DLD1 (cell line): ENCODE data around the gene CARNS1.

Experiments used
- in situ Hi-C: cut with HindIII; loops from 2 replicates; pipeline ENCODE4 v1.10.0; 2017; ENCODE audit warnings: low sequenced_read_pairs

The CARNS1 gene

DNA sequence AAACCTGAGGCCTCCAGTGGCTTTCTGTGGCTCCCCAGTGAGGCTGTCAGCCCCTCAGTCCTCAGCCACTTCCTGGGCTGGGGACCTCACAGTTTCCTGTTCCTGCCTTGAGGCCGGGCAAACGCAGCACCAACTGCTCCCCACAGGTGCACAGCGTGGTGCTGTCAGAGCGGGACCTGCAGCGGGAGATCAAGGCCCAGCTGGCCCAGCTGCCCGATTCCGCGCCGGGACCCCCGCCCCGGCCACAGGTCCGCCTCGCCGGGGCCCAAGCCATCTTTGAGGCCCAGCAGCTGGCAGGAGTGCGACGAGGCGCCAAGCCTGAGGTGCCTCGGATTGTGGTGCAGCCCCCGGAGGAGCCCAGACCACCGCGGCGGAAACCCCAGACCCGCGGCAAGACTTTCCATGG is 6.2 kb upstream of the CARNS1 start:
- in situ Hi-C loops = no loop called here

- in situ Hi-C loops = no loop called here
Measured at GRCh38 chr11:67409781-67410368, 5.6 kb upstream of the CARNS1 start.

GRCh38 chr11:67410369-67410831 is 5.1 kb upstream of the CARNS1 start:
- in situ Hi-C loops = no loop called here

DNA sequence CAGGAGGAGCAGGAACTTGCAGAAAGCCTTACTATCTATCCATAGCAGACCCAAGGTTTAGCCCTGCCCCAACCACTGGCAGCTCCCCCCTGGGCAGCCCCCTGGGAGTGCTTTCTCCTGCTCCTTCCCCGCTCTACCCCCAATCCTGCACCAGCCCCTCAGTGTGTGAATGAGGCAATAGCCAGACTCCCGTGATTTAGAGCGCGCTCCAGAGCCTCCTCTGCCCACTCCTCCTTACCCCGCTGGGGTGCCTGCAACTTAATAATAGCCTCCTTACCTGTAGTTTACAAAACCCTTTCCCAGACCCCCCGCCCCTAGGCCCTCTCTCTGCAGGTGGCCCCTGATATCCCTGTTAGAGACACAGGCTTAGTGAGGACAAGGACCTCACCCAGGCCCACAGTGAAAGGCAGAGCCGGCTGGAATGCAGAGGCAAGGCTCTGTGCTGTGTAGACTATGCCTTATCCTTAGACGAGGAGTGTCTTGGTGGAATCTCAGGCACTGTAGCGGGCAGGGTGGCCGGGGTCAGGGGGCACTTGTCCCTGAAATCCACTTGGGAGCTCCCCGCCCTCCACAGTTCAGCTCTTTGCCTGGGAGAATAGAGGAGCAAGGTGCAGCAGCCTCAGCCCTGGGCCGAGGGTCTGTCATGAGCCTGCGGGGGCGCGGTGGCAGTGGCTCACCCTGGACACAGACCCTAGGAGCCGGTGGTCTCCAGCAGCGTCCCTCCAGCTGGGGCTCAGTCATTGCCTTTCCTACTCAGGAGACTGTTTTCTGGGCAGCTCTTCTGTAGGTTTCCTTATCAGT is 4.3 kb upstream of the CARNS1 start:
- in situ Hi-C loops = no loop called here

- in situ Hi-C loops = no loop called here
Measured at GRCh38 chr11:67411785-67412152, 3.7 kb upstream of the CARNS1 start.

DNA sequence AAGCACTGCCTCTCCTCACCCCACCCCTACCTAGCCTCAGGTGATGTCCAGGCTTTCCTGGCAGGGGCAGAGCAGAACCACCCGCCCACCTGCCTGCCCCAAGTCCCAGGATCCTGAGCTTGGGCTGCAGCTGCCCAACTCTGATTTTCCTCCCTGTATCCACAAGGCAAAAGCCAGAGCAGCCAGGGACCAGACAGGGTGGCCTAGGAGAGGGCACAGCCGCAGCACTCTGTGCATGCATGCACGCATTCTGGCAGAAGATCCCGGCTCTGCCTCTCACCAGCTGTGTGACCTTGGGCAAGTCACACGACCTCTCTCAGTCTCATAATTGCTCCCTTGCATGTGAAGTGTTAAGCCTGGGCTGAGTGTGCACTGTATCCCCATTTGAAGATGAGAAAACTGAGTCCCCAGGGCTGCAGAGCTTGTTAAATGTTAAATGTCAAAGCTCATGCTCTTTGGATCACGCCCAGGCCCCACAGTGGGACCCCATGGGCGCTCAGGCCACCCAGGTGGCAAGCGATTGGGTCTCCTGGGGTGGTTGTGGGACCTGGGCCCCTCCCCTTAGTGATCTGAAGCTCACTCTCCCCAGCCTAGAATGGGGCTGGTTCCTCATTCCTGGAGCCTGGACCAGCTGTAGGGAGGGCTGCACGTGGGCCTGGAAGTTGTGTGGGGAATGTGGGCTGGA is 2.8 kb upstream of the CARNS1 start:
- in situ Hi-C loops = no loop called here

DNA sequence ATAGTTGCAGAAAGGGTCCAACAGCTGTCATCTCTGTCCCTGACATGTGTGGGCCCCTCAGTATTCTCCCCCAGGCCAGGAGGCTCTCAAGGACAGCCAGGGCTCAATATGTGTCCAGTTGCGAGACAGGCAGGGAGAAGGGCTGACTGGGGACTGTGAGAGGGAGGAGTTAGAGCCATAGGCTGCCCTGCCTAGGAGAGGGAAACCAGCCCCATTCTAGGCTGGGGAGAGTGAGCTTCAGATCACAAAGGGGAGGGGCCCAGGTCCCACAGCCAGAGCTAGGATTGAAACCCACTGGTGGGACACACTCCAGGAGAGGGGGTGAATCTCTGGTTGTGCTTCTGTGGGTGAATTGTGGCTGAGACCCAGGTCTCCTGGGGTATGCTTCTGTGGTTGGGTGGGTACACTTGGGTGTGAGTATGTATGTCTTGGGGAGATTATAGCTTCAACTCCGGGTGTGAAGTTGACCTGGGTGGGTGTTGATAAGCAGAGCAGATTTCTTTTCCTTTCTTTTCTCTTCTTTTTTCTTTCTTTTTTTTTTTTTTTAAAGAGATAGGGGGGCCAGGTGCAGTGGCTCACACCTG is 2.1 kb upstream of the CARNS1 start:
- in situ Hi-C loops = no loop called here

- in situ Hi-C loops = no loop called here
Measured at GRCh38 chr11:67416416-67417335, 1.2 kb downstream of the CARNS1 start.

- in situ Hi-C loops = no loop called here
Measured at GRCh38 chr11:67417425-67417824, 1.9 kb downstream of the CARNS1 start.

- in situ Hi-C loops = no loop called here
Measured at GRCh38 chr11:67418476-67419281, 3.2 kb downstream of the CARNS1 start.

- in situ Hi-C loops = no loop called here
Measured at GRCh38 chr11:67419325-67420049, 4.0 kb downstream of the CARNS1 start.

GRCh38 chr11:67420147-67420645 is 4.7 kb downstream of the CARNS1 start:
- in situ Hi-C loops = no loop called here

DNA sequence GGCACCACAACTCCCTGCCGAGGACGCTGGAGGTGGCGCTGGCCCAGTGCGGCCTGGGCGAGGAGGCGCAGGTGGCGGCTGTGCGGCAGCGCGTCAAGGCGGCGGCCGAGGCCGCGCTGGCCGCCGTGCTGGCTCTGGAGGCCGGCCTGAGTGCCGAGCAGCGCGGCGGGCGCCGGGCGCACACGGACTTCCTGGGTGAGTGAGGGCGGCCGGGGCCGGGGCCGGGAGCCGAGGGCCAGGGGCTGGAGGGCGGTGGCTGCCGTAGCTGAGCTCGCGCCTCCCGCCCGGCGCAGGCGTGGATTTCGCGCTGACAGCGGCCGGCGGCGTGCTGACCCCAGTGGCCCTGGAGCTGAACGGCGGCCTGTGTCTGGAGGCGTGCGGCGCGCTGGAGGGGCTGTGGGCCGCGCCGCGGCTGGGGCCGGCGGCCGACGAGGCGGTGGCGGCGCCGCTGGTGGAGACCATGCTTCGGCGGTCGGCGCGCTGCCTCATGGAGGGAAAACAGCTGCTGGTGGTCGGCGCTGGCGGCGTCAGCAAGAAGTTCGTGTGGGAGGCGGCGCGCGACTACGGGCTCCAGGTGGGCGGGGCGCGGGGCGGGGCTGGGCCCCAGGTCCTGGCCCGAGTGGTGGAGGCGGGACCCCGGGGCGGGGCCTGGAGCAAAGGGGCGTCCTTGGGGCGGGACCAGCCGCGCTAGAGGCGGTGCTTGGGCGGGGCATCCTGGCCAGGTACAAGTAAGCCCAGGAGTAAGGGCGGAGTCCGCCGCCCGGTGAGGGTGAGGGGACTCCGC is 5.4 kb downstream of the CARNS1 start:
- in situ Hi-C loops = no loop called here

DNA sequence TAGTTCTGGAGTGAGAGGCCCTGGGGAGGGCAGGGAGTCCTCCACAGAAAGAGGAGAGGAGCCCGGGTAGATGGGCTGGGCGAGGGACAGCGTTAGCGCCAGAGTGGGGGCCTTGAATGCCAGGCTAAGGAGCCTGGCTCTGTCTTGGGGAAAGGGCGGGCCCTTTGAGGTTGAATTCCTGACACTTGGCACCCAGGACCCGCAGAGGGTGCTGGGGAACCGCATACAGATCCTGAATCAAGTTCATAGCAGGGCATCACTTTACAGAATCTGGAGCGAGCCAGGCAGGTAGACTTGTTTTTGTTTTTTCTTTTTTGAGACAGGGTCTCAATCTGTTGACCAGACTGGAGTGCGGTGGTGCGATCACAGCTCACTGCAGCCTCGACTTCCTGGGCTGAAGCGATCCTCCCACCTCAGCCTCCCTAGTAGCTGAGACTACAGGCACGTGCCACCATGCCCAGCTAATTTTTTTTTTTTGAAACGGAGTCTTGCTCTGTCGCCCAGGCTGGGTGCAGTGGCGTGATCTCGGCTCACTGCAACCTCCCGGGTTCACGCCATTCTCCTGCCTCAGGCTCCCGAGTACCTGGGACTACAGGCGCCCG is 6.1 kb downstream of the CARNS1 start:
- in situ Hi-C loops = no loop called here

- in situ Hi-C loops = no loop called here
Measured at GRCh38 chr11:67422891-67423290, 7.4 kb downstream of the CARNS1 start.

DNA sequence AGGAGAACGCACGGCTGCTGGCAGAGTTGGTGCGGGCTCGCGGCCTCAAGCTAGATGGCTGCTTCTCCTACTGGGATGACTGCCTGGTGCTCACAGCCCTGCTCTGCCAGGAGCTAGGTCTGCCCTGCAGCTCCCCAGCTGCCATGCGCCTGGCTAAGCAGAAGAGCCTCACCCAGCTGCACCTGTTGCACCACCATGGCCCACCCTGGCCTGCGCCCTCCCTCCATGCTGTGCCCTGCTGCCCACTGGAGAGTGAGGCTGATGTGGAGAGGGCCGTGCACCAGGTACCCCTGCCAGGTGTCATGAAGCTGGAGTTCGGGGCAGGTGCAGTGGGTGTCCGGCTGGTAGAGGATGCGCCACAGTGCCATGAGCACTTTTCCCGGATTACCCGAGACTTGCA is 8.0 kb downstream of the CARNS1 start:
- in situ Hi-C loops = no loop called here

GRCh38 chr11:67423891-67424613 is 8.6 kb downstream of the CARNS1 start:
- in situ Hi-C loops = no loop called here
